HG02678 (cell line): Measurements from ENCODE around the gene TMEM87A.
"Not testable (repeated sequence)": the region's sequence is repeated elsewhere in the genome, so short reads cannot be mapped to it uniquely, and the experiment has no call there.

Source experiments
- ATAC-seq: cut with Tn5 transposase; IDR thresholded peaks from one replicate; pipeline ENCODE4 v1.9.1; 2021; ENCODE audit warnings: mild to moderate bottlenecking, moderate library complexity; ENCODE audit not compliant: unreplicated experiment

The TMEM87A gene, protein sequence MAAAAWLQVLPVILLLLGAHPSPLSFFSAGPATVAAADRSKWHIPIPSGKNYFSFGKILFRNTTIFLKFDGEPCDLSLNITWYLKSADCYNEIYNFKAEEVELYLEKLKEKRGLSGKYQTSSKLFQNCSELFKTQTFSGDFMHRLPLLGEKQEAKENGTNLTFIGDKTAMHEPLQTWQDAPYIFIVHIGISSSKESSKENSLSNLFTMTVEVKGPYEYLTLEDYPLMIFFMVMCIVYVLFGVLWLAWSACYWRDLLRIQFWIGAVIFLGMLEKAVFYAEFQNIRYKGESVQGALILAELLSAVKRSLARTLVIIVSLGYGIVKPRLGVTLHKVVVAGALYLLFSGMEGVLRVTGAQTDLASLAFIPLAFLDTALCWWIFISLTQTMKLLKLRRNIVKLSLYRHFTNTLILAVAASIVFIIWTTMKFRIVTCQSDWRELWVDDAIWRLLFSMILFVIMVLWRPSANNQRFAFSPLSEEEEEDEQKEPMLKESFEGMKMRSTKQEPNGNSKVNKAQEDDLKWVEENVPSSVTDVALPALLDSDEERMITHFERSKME

DNA sequence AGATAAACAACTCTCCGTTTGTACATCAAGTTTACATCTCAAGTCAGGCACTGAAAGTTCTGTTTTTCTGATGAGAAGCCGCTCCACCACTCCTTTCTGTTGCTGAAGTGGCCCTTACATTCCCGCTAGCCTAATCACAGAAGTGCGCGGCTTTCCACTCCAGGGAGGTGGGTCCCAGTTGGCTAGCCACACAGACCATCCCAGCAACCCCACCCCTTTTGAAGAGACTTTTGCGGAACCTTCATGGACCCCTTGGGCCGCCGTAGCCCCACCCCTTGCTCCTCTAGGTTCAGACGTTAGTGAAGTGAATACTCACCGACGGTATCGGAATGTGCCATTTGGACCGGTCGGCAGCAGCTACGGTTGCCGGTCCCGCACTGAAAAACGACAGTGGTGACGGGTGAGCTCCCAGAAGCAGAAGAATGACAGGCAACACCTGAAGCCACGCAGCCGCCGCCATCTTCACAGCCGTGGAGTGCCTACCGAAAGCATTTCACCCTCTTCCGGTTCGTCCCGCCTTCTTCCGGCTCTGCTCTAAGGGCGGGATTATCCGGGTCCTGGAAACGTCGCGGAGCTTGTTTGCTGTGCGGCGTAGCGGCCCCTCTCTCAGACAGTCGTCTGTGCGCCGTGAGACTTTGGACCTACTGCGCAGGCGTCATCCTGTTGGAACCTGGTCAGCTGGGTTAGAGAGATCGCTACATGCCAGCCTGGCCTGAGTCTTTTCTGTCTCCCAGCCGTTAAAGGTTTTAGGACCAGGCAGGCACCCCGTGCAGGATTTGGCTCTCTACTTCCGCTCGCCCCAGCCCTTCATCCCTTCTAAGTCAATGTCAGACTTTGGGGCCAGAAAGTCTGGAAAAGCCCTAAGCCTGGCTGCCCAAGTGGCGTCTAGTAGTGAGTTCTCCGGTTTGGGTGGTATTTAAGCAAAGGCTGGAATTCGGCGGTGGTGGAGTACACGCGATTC lies at the start of gene TMEM87A, which contains the start of gene GANC:
TMEM87A (minus strand) TSS at position 495 of the 961 bp plus-strand sequence; CDS start at position 460, 35 bp downstream.
GANC (plus strand) TSS at position 263 of the 961 bp plus-strand sequence. CDS start 1,281 bp downstream, outside the sequence.
- ATAC-seq, result peak; percentile 87

DNA sequence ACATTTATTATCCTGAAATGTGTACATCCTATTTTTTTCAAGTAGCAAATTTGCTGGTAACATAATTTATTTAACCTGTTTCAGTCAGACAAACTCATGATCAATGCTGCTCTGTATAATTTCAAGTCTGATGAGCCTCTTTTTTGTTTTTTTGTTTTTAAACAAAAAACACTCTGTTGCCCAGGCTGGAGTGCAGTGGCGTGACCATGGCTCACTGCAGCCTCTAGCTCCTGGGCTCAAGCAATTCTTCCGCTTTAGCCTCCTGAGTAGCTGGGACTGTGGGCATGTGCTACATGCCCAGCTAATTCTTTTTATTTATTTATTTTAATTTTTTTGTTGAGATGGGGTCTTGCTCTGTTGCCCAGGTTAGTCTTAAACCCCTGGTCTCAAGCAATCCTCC lies 46.0 kb upstream of the TMEM87A start:
- no peak for ATAC-seq

DNA sequence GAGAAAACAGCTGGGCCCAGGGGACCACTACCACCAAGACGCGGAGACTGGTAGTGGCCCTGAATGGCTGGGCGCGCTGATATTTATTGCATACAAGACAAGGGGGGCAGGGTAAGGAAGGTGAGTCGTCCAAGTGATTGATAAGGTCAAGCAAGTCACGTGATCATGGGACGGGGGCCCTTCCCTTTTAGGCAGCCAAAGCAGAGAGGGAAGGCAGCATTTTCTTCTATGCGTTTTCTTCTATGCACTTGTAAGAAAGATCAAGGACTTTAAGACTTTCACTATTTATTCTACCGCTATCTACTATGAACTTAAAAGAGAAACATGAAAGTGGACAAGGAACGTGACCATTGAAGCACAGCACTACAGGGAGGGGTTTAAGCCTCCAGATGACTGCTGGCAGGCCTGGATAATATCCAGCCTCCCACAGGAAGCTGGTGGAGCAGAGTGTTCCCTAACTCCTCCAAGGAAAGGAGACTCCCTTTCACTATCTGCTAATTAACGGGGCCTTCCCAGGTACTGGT lies 43.1 kb upstream of the TMEM87A start:
- ATAC-seq, result not testable (repeated sequence)

DNA sequence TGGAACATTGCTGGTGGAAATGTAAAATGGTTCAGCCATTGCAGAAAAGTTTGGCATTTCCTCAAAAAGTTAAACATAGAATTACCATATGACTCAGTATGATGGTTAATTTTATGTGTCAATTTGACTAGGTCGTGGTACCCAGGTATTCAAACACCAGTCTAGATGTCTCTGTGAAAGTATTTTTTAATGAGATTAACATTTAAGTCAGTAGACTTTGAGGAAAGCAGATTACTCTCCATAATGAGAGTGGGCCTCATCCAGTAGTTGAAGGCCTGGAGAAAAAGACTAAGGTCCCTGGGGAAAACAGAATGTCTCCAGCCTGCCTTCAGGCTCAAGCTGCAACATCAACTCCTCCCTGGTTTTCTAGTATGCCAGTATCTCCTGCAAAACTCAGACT lies 42.3 kb upstream of the TMEM87A start:
- no peak for ATAC-seq

DNA sequence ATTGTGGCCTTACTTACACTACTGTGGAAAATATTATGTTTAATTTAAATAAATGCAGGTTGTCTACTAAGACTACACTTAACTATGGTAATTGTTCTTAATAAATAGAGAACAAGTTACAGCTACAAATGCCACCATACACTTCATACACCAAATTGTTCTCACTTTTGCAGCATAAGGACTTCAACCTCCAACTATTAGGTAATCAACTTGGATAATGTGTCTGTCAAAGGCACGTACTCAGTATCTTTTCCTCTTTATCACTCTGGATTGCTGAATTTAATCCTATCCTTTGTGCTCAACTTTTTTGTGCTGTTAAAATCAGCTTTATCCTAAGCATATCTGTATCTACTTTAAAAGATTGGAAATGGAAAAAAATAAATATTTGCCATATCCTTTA lies 41.6 kb upstream of the TMEM87A start:
- no peak for ATAC-seq

DNA sequence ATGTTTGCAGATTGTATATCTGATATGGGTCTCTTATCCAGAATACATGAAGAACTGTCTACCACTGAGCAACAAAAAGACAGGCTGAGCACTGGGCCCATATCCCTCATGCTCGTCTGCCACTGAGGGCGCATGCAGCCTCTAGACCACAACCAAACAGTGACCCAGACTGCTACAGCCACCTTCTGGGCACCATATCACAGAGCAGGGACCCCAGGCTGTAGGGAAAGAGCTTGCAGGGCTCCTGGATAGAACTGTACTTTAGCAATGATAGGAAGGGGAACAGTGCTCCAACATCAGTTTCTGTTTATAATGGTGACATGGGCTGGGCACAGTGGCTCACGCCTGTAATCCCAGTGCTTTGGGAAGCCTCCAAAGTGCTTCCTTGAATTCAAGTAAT lies 40.2 kb upstream of the TMEM87A start:
- ATAC-seq, result no peak

DNA sequence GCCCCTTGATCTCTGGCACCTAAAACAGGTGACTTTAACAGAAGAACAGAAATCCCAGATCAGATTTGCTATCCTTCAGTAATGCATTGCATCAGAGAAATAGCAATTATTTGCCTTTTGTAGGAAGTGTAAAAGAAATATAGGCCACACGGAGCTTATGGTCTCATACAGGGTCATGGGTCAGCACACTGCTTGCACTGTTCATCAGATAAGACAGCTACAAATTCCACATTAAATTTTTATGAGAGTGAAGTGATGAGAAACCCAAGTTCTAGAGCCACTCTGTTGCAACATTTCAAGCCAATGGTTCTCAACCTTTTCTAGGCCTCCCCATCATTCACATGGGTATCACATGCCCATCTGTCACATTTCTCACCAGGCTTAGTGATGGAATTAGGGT lies 33.4 kb upstream of the TMEM87A start:
- no peak for ATAC-seq

DNA sequence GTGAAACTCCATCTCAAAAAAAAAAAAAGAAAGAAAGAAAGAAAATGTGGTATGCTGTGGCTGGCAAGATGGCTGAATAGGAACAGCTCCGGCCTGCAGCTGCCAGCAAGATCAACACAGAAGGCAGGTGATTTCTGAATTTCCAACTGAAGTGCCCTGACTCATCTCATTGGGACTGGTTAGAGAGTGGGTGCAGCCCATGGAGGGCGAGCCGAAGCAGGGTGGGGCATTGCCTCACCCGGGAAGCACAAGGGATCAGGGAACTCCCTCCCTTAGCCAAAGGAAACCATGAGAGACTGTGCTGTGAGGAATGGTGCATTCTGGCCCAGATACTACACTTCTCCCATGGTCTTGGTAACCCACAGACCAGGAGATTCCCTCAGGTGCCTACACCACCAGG lies 27.8 kb upstream of the TMEM87A start:
- not testable (repeated sequence) for ATAC-seq

DNA sequence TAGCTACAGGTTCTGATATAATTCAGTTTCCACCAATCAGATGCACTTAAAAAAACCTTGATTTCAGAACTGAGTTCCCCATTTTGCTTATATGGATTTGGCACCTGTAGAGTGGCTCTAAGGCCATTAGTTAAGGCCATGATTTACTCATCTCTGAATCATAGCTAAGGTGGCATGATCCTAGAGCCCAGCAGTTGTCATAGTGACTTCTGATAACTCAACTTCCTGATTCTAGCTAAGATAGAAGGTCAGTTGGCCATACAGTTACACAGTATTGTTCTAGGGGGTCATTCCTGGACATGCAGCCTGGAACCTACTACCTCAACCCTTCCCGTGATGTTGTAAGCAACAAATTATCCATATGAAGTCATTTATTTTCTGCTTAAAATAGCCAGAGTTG lies 15.9 kb upstream of the TMEM87A start:
- no peak for ATAC-seq

DNA sequence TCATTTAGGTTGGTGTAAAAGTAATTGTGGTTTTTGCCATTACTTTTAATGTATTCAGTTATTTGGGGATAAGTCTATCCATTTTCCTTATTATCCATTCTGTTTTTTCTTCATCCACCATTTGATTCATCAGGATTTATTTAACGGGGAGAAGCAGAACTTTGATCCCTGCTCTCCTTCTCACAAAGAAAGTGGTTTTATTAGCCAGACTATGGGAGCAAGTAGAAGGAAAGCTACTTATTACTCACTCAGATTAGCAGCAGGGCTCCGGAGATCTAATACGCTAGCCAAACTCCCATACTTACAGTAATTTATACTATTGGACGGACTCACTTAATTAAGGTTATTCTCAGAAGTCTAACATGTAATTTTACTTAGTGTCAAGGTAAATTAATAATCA lies 14.7 kb upstream of the TMEM87A start:
- no peak for ATAC-seq

DNA sequence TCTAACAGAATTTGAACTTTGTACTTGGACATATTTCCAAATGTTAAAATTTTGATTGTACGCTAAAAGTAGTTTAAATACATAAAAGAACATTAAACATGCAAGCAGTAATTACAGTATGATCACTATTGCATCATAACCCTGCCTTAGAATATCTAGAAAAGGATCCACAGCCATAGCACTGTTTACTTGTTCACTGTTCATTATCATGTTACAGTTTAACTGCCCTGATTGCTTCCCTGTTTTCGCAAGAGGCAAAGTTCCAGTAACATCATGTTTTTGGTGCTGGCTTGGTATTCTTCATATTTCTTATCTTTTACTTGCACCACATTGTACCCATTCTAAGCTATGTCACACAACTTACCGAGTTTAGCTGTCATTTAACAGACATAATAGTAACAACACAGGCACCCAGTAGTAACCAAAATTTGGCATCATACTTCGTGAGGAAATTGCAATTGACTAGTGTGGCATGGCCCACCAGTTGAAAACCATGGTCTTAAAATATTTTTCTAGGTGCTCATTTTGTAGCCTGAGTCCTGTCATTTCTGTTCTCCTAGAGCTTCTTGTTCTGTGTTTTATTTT lies 13.3 kb upstream of the TMEM87A start:
- no peak for ATAC-seq

DNA sequence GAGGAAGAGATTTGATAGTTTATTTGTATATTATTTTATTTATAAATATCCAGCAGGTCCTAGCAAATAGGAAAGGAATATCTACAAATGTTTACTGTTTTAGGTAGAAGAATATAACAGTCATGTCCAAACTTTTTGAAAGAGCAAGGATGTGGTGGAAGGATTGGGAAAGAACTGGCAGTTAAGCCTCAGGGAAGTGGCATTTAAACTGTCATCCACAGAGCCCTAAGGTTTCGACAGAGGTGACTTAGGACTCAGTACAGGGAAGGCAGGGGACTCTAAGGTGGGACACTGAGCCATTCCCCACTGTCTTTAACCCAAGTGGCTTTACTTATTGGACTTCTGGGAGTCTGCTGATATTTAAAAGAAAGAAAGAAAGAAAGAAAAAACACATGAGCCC lies 11.8 kb upstream of the TMEM87A start:
- no peak for ATAC-seq

DNA sequence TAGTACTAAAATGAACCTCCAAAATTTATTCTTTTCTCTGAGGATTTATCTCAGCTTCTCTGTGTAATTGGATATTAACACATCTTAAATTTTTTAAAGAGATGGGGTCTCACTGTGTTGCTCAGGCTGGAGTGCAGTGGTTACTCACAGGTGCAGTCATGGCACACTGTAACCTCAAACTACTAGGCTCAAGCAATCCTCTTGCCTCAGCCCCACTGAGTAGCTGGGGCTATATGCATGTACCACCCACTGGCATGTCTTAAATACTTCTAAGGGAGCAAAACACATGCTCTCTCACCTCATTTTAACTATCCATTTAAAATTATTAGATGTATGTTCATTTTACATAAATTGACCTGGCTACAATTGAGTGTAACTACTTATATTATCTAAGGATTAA lies 11.3 kb upstream of the TMEM87A start:
- ATAC-seq, result no peak

DNA sequence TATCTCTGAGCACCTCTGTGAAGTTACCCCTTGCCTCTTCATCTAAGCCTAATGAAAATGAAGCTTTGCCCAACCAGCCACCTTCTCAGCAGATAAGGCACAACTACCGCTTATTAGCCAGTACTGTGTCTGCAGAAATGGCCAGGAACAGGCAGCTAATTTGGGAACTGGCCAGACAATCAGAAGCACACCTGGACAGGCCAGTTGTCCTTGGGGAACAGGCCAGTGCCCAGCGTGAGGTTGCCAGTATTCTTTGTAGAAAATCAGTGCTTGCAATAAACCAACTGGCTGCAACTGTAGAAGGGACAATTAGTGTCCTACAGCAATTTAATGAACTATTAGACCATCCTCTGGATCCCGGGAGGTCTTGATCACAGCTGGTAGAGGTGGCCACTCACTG lies 10.4 kb upstream of the TMEM87A start:
- no peak for ATAC-seq

DNA sequence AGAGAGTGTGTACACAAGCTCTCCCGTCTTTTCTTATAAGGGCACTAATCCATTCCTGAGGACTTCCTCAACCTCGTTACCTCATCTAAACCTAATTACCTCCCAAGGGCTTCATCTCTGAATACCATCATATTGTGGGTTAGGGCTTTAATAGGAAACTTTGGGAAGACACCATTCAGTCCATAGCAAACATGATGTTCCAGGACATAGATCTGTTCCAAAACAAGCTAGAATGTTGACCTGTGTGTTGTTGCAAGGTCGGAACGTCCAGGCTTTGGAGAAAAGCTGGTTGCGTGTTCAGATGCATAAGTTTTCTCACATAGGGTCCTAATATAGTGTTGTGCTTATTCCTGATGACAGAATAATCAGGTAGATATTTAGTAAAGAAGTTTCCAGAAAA lies 9.7 kb upstream of the TMEM87A start:
- ATAC-seq, result no peak

DNA sequence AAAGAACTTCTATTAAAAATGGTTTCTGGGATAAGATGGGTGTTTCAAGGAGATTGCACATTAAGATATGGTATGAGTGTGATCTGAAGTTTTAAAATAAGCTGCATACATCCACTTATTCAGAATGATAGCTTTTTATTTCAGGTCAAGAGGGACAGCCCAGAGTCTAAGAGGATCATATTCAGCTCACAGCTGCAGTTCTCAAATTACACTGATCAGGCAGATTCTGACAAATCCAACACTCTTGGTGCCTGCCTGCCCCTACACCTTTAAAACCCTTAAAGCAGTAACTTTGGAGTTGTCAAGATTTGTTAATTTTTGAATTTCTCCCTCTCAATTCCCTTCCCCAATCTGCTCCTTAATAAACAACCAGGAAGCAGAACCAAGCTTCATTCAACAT lies 9.1 kb upstream of the TMEM87A start:
- ATAC-seq, result no peak

DNA sequence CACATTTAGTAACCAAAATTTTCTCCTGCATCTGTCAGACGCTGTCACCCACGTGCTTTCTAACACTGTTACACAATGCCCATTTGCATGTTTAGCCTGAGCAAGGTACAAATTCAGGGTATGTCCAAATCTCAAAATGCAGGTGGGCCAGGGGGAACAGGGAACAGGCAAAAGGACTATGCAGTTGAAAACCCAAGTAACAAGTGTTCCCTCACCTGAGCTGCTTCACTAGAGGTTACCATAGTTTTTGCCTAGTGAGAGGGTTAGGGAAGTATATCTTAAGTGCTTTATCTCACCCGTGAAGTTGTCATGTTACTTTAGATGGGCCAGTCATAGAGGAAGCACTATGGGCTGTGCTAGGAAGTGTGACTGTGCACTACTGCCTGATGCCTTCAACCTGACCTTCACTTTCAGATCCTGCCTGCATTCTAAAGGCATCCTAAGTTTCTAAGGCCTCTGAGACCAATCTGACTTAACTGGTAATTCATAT lies 6.0 kb upstream of the TMEM87A start:
- no peak for ATAC-seq

DNA sequence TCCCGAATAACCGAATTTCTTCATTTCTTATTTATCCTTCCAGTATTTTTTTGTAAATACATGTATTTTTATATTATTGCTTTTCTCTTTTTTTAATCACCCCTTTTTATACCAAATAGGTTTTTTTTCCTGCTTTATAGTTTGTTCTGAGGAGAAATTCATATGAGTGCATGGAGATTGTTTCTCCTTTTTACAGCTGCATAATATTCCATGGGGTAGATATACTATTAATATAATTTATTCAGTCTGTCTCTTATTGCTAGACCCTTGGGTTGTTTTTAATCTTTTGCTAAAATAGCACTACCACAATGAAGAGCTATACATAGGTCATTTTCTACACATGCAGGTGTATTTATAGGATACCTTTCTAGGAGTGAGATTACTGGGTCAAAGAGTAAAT lies 3.5 kb upstream of the TMEM87A start:
- no peak for ATAC-seq

DNA sequence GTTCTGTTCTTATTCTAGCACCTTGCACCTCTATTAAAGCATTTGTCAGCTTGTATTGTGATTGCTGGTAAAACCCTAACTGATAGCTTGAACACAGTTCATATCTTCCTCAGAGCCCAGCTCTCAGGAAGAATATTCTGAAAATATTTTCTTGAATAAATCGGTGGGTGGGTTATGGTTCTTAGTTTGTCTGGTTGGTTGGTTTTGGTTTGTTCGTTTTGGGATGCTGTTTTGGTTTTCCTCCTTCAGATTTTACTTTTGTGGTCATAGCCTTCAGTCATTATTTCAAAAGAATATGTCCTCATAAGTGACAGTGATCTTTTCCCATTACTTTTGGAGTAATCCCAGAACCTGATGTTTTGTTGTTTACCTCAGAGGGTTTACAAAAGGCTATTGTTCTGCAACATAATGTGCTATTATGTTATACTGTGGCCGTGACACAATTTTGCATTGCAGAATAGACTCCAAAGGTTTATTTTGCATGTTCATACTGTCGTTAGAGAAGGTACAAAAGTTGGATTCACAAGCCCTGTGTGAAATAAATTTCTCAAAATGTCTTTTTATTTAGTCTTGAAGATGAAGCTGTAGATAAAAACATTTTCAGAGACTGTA lies 2.7 kb upstream of the TMEM87A start:
- no peak for ATAC-seq

DNA sequence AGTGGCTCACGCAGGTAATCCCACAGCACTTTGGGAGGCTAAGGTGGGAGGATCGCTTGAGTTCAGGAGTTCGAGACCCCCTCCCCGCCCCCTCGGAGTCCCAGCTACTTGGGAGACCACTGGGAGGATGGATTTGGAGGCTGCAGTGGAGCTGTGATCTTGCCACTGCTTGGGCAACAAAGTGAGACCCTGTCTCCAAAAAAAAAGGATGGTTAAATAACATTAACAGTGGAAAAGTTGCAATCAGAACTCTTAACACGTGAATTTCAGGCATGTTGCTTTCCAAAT lies 1.4 kb upstream of the TMEM87A start:
- no peak for ATAC-seq
